IMR-90 (cell line): ENCODE results near the gene HDC. TPM values are rescaled to one million over a fixed set of nuclear protein-coding genes. Genes with fewer than 3 reads are reported as not detected.

ENCODE experiments used
- ATAC-seq: fragments of 200-7000 bp; cut with Tn5 transposase; 2 replicates; pipeline ENCODE4 v1.9.1; 2020; ENCODE audit warnings: low read depth, mild to moderate bottlenecking, moderate library complexity
- BruUV-seq: library from RNA; stranded (reverse); fragments of 400-500 nt; replicated peaks from 2 replicates; lab custom pipeline; 2021; lab: Mats Ljungman, UMichigan
- CTCF ChIA-PET: fragments of 300-600 bp; formaldehyde crosslinking; extraction: SDS; loops from one replicate; lab custom pipeline; 2021; ENCODE audit warnings: antibody characterized with exemption; lab: Yijun Ruan, JAX
- POLR2A ChIA-PET: fragments of 300-600 bp; sonication (Branson Sonifier 250); formaldehyde crosslinking; loops from one replicate; lab custom pipeline; 2022; ENCODE audit warnings: antibody characterized with exemption; ENCODE audit not compliant: unreplicated experiment; lab: Charles Lee
- DNase-seq: peaks from one replicate; pipeline ENCODE4 v3.0.0; 2013
- H2AFZ ChIP-seq: replicated peaks from 2 replicates; pipeline ENCODE3; 2013; ENCODE audit warnings: low read length, mild to moderate bottlenecking; ENCODE audit not compliant: poor library complexity
- H2AK5ac ChIP-seq: 2 replicates; pipeline ENCODE4 v1.6.1; 2013; ENCODE audit warnings: low read depth, low read length, inconsistent platforms
- H2AK9ac ChIP-seq: replicated peaks from 2 replicates; pipeline ENCODE3; 2013; ENCODE audit warnings: mild to moderate bottlenecking, low read depth, low read length, moderate library complexity; ENCODE audit not compliant: poor library complexity
- H2BK120ac ChIP-seq: 2 replicates; pipeline ENCODE4 v1.6.1; 2013; ENCODE audit warnings: low read depth, low read length, inconsistent platforms
- H2BK15ac ChIP-seq: 3 replicates; pipeline ENCODE4 v1.6.1; 2013; ENCODE audit warnings: low read depth, low read length, inconsistent platforms
- H2BK20ac ChIP-seq: 2 replicates; pipeline ENCODE4 v1.6.1; 2013; ENCODE audit warnings: low read depth, mild to moderate bottlenecking, inconsistent platforms, low read length, moderate library complexity
- H2BK5ac ChIP-seq: 2 replicates; pipeline ENCODE4 v1.6.1; 2013; ENCODE audit warnings: mild to moderate bottlenecking, low read depth, low read length, inconsistent platforms; ENCODE audit not compliant: poor library complexity, severe bottlenecking
- H3K14ac ChIP-seq: replicated peaks from 2 replicates; pipeline ENCODE4 v1.6.1; 2013; ENCODE audit warnings: low read depth, low read length, inconsistent platforms
- H3K18ac ChIP-seq: 2 replicates; pipeline ENCODE4 v1.6.1; 2013; ENCODE audit warnings: low read depth, low read length, control low read depth
- H3K23ac ChIP-seq: 2 replicates; pipeline ENCODE4 v1.6.1; 2013; ENCODE audit warnings: low read depth, low read length, inconsistent platforms
- H3K27ac ChIP-seq: 2 replicates; pipeline ENCODE4 v1.5.1; 2013; ENCODE audit warnings: mild to moderate bottlenecking, control low read depth, low read length; ENCODE audit not compliant: insufficient read depth
- H3K27me3 ChIP-seq: 2 replicates; pipeline ENCODE4 v1.6.1; 2013; ENCODE audit warnings: low read length; ENCODE audit not compliant: control insufficient read depth, insufficient read depth
- H3K36me3 ChIP-seq: 2 replicates; pipeline ENCODE4 v1.6.1; 2013; ENCODE audit warnings: low read length, mixed read lengths; ENCODE audit not compliant: control insufficient read depth, insufficient read depth
- H3K4ac ChIP-seq: 2 replicates; pipeline ENCODE4 v1.6.1; 2013; ENCODE audit warnings: low read depth, low read length, inconsistent platforms
- H3K4me1 ChIP-seq: 2 replicates; pipeline ENCODE4 v1.6.1; 2013; ENCODE audit warnings: low read length, mixed read lengths; ENCODE audit not compliant: control insufficient read depth, insufficient read depth
- H3K4me2 ChIP-seq: 2 replicates; pipeline ENCODE4 v1.6.1; 2013; ENCODE audit warnings: low read depth, mild to moderate bottlenecking, control low read depth, low read length, moderate library complexity
- H3K4me3 ChIP-seq: 2 replicates; pipeline ENCODE4 v1.5.1; 2013; ENCODE audit warnings: low read depth, mild to moderate bottlenecking, control low read depth, low read length, moderate library complexity; ENCODE audit not compliant: insufficient read depth
- H3K56ac ChIP-seq: 2 replicates; pipeline ENCODE4 v1.6.1; 2013; ENCODE audit warnings: low read length, inconsistent platforms; ENCODE audit not compliant: insufficient read depth; ENCODE audit errors: extremely low read depth
- H3K79me1 ChIP-seq, 2 experiments: 2 replicates each; pipeline ENCODE4 v1.6.1; 2013; ENCODE audit warnings: low read length in 2 of 2, inconsistent platforms in 1 of 2, low read depth in 1 of 2
- H3K9ac ChIP-seq: 2 replicates; pipeline ENCODE4 v1.6.1; 2013; ENCODE audit warnings: low read depth, low read length, control low read depth
- H3K9me1 ChIP-seq: 2 replicates; pipeline ENCODE4 v1.6.1; 2013; ENCODE audit warnings: low read length, inconsistent platforms; ENCODE audit not compliant: insufficient read depth
- H3K9me3 ChIP-seq: 2 replicates; pipeline ENCODE4 v1.6.1; 2013; ENCODE audit warnings: low read length; ENCODE audit not compliant: control insufficient read depth, insufficient read depth
- H4K20me1 ChIP-seq: 2 replicates; pipeline ENCODE4 v1.6.1; 2013; ENCODE audit warnings: low read length, inconsistent platforms; ENCODE audit not compliant: insufficient read depth
- H4K5ac ChIP-seq: 2 replicates; pipeline ENCODE4 v1.6.1; 2013; ENCODE audit warnings: mild to moderate bottlenecking, low read depth, low read length, control low read depth
- H4K8ac ChIP-seq, 2 experiments: 2 replicates each; pipeline ENCODE4 v1.6.1; 2013; ENCODE audit warnings: low read depth in 2 of 2, low read length in 2 of 2, control low read depth in 1 of 2, inconsistent platforms in 1 of 2
- H4K91ac ChIP-seq: 2 replicates; pipeline ENCODE4 v1.6.1; 2013; ENCODE audit warnings: low read depth, low read length, inconsistent platforms; ENCODE audit not compliant: insufficient read depth
- CEBPB ChIP-seq: IDR thresholded peaks from 2 replicates; pipeline ENCODE4 v1.6.1; 2012; ENCODE audit warnings: low read depth, low read length, improper control_type of control experiment
- CTCF ChIP-seq: conservative IDR thresholded peaks from 2 replicates; pipeline ENCODE4 v1.5.1; 2012; ENCODE audit warnings: mild to moderate bottlenecking, low read depth, low read length, improper control_type of control experiment
- ELK1 ChIP-seq: fragments of 150-350 bp; IDR thresholded peaks from 2 replicates; pipeline ENCODE4 v1.6.1; 2016; ENCODE audit warnings: low read depth, mild to moderate bottlenecking, low read length, moderate library complexity, borderline replicate concordance
- FOS ChIP-seq: fragments of 150-350 bp; IDR thresholded peaks from 2 replicates; pipeline ENCODE4 v1.6.1; 2016; ENCODE audit warnings: low read depth, low read length
- MXI1 ChIP-seq: IDR thresholded peaks from 2 replicates; pipeline ENCODE4 v1.6.1; 2012; ENCODE audit warnings: low read depth, mild to moderate bottlenecking, low read length, moderate library complexity, borderline replicate concordance
- NFE2L2 ChIP-seq: fragments of 150-350 bp; IDR thresholded peaks from 2 replicates; pipeline ENCODE4 v1.6.1; 2016; ENCODE audit warnings: low read depth, mild to moderate bottlenecking, low read length
- RAD21 ChIP-seq: IDR thresholded peaks from 2 replicates; pipeline ENCODE4 v1.6.1; 2012; ENCODE audit warnings: low read length, improper control_type of control experiment
- RCOR1 ChIP-seq: IDR thresholded peaks from 2 replicates; pipeline ENCODE4 v1.6.1; 2012; ENCODE audit warnings: mild to moderate bottlenecking, low read length, improper control_type of control experiment; ENCODE audit not compliant: insufficient replicate concordance
- WGBS, 2 experiments: methylation state at CpG; one replicate each; pipeline versions ENCODE4 v1.1.5 to v1.1.7; 2013; ENCODE audit warnings: missing lambda C conversion rate in 2 of 2; ENCODE audit not compliant: insufficient read length in 1 of 2; ENCODE audit errors: extremely low coverage in 2 of 2; 5-methylcytosine and 5-hydroxymethylcytosine counted together
- dilution Hi-C: fragments of 300-500 bp; cut with HindIII; formaldehyde crosslinking; loops from one replicate; pipeline ENCODE4 v1.14.3; 2018; ENCODE audit warnings: low sequenced_read_pairs; ENCODE audit not compliant: unreplicated experiment
- in situ Hi-C: fragments of 300-500 bp; cut with MboI; formaldehyde crosslinking; loops from 3 replicates; pipeline ENCODE4 v1.14.3; 2019; ENCODE audit warnings: low sequenced_read_pairs, inconsistent platforms, mixed read lengths
- intact Hi-C: fragments of 100-400 bp; cut with micrococcal nuclease; formaldehyde crosslinking; loops from 2 replicates; pipeline ENCODE4 v1.10.0; 2022
- polyA plus RNA-seq, 3 experiments: library from polyadenylated mRNA; depleted of rRNA; stranded (reverse); fragments of >200 nt; gene quantifications; 2 replicates each; pipeline ENCODE4 v1.2.3, GENCODE V29; 2012; ENCODE audit warnings: low replicate concordance in 1 of 3
- total RNA-seq: library from RNA; depleted of rRNA; stranded (reverse); fragments of >200 nt; gene quantifications from 2 replicates; pipeline ENCODE4 v1.2.3, GENCODE V29; 2012

HDC gene
- total and polyA plus RNA-seq, 2 of the 4 experiments (the other 2 are of a cell fraction), result not detected

GRCh38 chr15:50280271-50280670, 14.7 kb upstream of the HDC start:
- H2AK5ac ChIP-seq, result no peak overlapping the region
- H2AFZ ChIP-seq, result no peak overlapping the region
- no peak overlapping the region for H2BK15ac ChIP-seq
- H2AK9ac ChIP-seq, result no peak overlapping the region
- no peaks in the 10 kb centered on the region for H3K27me3 ChIP-seq
- H4K91ac ChIP-seq, result no peak overlapping the region
- H3K9ac ChIP-seq, result no peak overlapping the region
- H3K4me3 ChIP-seq, result no peak overlapping the region
- no peak overlapping the region for H2BK5ac ChIP-seq
- H3K4ac ChIP-seq, result no peak overlapping the region
- H2BK120ac ChIP-seq, result no peak overlapping the region
- no peaks in the 10 kb centered on the region for H3K9me3 ChIP-seq
- H4K5ac ChIP-seq, result no peak overlapping the region
- peaks cover 2% of the 10 kb centered on the region; the same call in 1 of the 2 replicates for H3K36me3 ChIP-seq
- no peaks in the 10 kb centered on the region for H4K20me1 ChIP-seq
- H3K9me1 ChIP-seq, result no peaks in the 10 kb centered on the region; the same call in 1 of the 2 replicates
- intact Hi-C loops (no loop called here), in situ Hi-C loops (no loop called here), dilution Hi-C loops (no loop called here)
- no TSS peak for BruUV-seq
- ChIA-PET CTCF (no interaction called here), POLR2A (no interaction called here)
- WGBS, 2 experiments, result 100% methylated on average over 2 of the region's 3 CpGs; no CpG with 5 or more reads in 1 of the 2 experiments
- no peaks in the 10 kb centered on the region for H3K4me1 ChIP-seq
- H3K23ac ChIP-seq, result no peak overlapping the region
- H3K27ac ChIP-seq, result no peak overlapping the region
- no peak overlapping the region for H4K8ac ChIP-seq
- no peak overlapping the region for H3K56ac ChIP-seq
- H3K14ac ChIP-seq, result no peak overlapping the region
- DNase-seq (no peak), ATAC-seq (no peak)
- no peak overlapping the region for H3K18ac ChIP-seq
- H3K4me2 ChIP-seq, result no peak overlapping the region
- no peak overlapping the region for H2BK20ac ChIP-seq
- TF ChIP-seq ELK1 (no peak), CTCF (no peak), RCOR1 (no peak), CEBPB (no peak), RAD21 (no peak), NFE2L2 (no peak), MXI1 (no peak), FOS (no peak)
- H3K79me1 ChIP-seq, result no peaks in the 10 kb centered on the region
